SJCRH30 (cell line): ENCODE measurements around the gene KCTD1. TPM values are rescaled to one million over a fixed set of nuclear protein-coding genes. Genes with fewer than 3 reads are reported as not detected.

Experiments used
- DNase-seq, 2 experiments: peaks; one replicate each; pipeline ENCODE4 v3.0.0-alpha.2; 2015 to 2020
- H3K27ac ChIP-seq: fragments of 250-450 bp; sonication (Bioruptor Pico); 2 replicates; pipeline ENCODE4 v1.5.1; 2020; ENCODE audit warnings: mild to moderate bottlenecking, moderate library complexity
- H3K27me3 ChIP-seq: fragments of 250-450 bp; sonication (Bioruptor Pico); 2 replicates; pipeline ENCODE4 v1.5.1; 2020; ENCODE audit warnings: mild to moderate bottlenecking, moderate library complexity
- H3K36me3 ChIP-seq: fragments of 250-450 bp; sonication (Bioruptor Pico); 2 replicates; pipeline ENCODE4 v1.5.1; 2020; ENCODE audit warnings: mild to moderate bottlenecking, moderate library complexity
- H3K4me1 ChIP-seq: fragments of 250-450 bp; sonication (Bioruptor Pico); 2 replicates; pipeline ENCODE4 v1.5.1; 2020; ENCODE audit warnings: mild to moderate bottlenecking, moderate library complexity
- H3K4me3 ChIP-seq: fragments of 250-450 bp; sonication (Bioruptor Pico); 2 replicates; pipeline ENCODE4 v1.5.1; 2020; ENCODE audit warnings: mild to moderate bottlenecking, moderate library complexity
- H3K9me3 ChIP-seq: fragments of 250-450 bp; sonication (Bioruptor Pico); replicated peaks from 2 replicates; pipeline ENCODE4 v1.5.1; 2020; ENCODE audit warnings: mild to moderate bottlenecking, moderate library complexity
- total RNA-seq: library from RNA; depleted of rRNA; stranded (reverse); fragments of >200 nt; shearing (Covaris generic); gene quantifications from 2 replicates; pipeline ENCODE4 v1.2.3, GENCODE V29; 2014

KCTD1 gene
- total RNA-seq, 1 experiment from 2014 or later, result 9.7 TPM

DNA sequence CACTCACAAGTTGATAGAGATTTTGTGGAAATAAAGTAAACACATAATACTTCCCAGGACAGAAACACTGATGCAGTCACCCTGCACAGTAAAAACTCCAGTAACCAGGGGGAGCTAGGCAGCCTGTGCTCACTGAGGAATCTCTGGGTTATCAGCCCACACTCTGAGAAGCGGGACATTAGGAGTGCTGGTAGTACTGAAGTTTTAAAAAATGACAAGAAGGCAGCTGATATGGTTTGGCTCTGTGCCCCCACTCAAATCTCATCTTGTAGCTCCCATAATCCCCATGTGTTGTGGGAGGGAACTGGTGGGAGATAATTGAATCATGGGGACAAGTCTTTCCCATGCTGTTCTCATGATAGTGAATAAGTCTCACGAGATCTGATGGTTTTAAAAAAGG is 31.4 kb downstream of the KCTD1 start:
- Histone ChIP-seq H3K4me3 (no peak overlapping the region), H3K4me1 (no peaks in the 10 kb centered on the region), H3K27me3 (no peaks in the 10 kb centered on the region), H3K36me3 (no peaks in the 10 kb centered on the region), H3K9me3 (no peaks in the 10 kb centered on the region), H3K27ac (no peak overlapping the region)
- DNase-seq, result peak in 1 of 2 experiments; percentile 4

- no peaks in the 10 kb centered on the region for H3K36me3 ChIP-seq
- DNase-seq, result no peak
- no peaks in the 10 kb centered on the region for H3K27me3 ChIP-seq
- no peaks in the 10 kb centered on the region for H3K9me3 ChIP-seq
- H3K4me1 ChIP-seq, result no peaks in the 10 kb centered on the region
- no peak overlapping the region for H3K4me3 ChIP-seq
- no peak overlapping the region for H3K27ac ChIP-seq
Measured at GRCh38 chr18:26515643-26516487, 32.5 kb downstream of the KCTD1 start.

- H3K4me1 ChIP-seq, result no peaks in the 10 kb centered on the region
- H3K27ac ChIP-seq, result no peak overlapping the region
- H3K4me3 ChIP-seq, result no peak overlapping the region
- peak in 1 of 2 experiments; percentile 5 for DNase-seq
- no peaks in the 10 kb centered on the region for H3K27me3 ChIP-seq
- H3K9me3 ChIP-seq, result no peaks in the 10 kb centered on the region
- H3K36me3 ChIP-seq, result no peaks in the 10 kb centered on the region
Measured at GRCh38 chr18:26511339-26512071, 36.8 kb downstream of the KCTD1 start.

GRCh38 chr18:26510337-26510736 is 38.0 kb downstream of the KCTD1 start:
- H3K4me1 ChIP-seq, result no peaks in the 10 kb centered on the region
- H3K9me3 ChIP-seq, result no peaks in the 10 kb centered on the region
- H3K27ac ChIP-seq, result no peak overlapping the region
- no peak overlapping the region for H3K4me3 ChIP-seq
- no peaks in the 10 kb centered on the region for H3K27me3 ChIP-seq
- no peak for DNase-seq
- no peaks in the 10 kb centered on the region for H3K36me3 ChIP-seq

- DNase-seq, result no peak
- H3K4me3 ChIP-seq, result no peak overlapping the region
Measured at GRCh38 chr18:26506012-26506411, 42.3 kb downstream of the KCTD1 start.

DNA sequence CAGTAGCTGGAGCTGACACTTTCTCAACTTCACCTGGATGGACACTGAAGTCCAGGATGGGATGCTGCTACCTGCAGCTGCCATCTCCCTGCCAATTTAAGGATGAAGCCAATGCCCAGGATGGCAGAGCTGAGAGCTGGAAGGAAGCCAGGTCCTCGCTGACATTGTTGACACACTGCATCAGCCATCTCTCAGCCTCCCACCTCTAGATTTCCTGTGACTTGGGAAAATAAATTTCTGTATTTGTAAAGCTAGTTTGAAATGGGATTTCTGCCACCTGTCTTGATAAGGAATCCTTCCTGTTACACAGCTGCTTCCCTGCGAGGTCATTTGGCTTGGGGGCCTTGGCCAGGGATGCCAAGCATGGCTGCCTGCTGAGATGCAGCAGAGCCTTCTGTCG is 43.5 kb downstream of the KCTD1 start:
- Histone ChIP-seq H3K9me3 (no peaks in the 10 kb centered on the region), H3K27me3 (no peaks in the 10 kb centered on the region), H3K27ac (no peak overlapping the region), H3K4me1 (no peaks in the 10 kb centered on the region), H3K4me3 (no peak overlapping the region), H3K36me3 (no peaks in the 10 kb centered on the region)
- DNase-seq, result peak in 1 of 2 experiments; percentile 9

More at GRCh38 chr18:26506012-26506411, 42.3 kb downstream of the KCTD1 start:
- H3K4me1 ChIP-seq, result no peaks in the 10 kb centered on the region
- H3K27me3 ChIP-seq, result no peaks in the 10 kb centered on the region
- no peaks in the 10 kb centered on the region for H3K9me3 ChIP-seq
- no peak overlapping the region for H3K27ac ChIP-seq
- H3K36me3 ChIP-seq, result no peaks in the 10 kb centered on the region

- Histone ChIP-seq H3K4me1 (no peaks in the 10 kb centered on the region), H3K27me3 (no peaks in the 10 kb centered on the region), H3K4me3 (no peak overlapping the region), H3K9me3 (no peaks in the 10 kb centered on the region), H3K27ac (no peak overlapping the region), H3K36me3 (no peaks in the 10 kb centered on the region)
- DNase-seq, result no peak
Measured at GRCh38 chr18:26503382-26503781, 45.0 kb downstream of the KCTD1 start.

DNA sequence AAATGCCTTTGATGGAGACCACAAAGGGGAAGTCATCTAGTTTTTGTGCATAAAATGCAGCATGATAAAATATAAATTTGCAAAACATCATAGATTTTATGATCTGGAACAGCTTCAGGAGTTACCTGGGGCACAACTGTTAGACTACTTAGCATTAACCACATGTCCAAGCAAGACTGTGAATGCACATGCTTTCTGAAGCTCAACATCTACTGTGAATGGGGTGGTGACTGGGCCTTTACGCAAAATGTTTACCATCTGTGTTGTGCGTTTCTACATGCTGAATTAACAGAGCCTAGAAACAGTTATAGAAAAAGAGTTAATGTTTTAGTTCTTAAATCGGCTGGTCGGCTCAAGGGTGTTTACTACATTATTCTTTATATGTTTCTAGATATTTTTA is 45.5 kb downstream of the KCTD1 start:
- Histone ChIP-seq H3K4me3 (no peak overlapping the region), H3K4me1 (no peaks in the 10 kb centered on the region), H3K27me3 (no peaks in the 10 kb centered on the region), H3K36me3 (no peaks in the 10 kb centered on the region), H3K9me3 (no peaks in the 10 kb centered on the region), H3K27ac (no peak overlapping the region)
- no peak for DNase-seq

- Histone ChIP-seq H3K27ac (no peak overlapping the region), H3K4me1 (no peaks in the 10 kb centered on the region), H3K36me3 (no peaks in the 10 kb centered on the region), H3K9me3 (no peaks in the 10 kb centered on the region), H3K27me3 (no peaks in the 10 kb centered on the region), H3K4me3 (no peak overlapping the region)
- no peak for DNase-seq
Measured at GRCh38 chr18:26497866-26498265, 50.5 kb downstream of the KCTD1 start.

DNA sequence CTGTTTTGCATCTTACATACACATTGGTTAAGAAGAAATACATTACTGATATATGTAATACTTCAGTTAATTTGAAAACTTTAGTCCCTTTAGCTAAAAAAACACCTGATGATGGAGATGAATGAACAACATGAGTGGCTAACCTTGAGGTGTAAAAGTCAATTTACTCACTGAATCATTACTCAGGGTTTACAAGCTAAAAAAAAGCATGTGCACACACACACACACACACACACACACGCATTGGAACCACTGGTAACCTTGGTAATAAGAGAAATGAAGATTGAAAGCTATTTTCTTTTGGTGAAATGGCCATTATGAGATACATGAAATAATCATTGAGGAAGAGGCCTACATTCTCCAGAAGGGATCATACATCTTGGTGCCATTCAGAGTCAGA is 51.8 kb downstream of the KCTD1 start:
- Histone ChIP-seq H3K27ac (no peak overlapping the region), H3K4me1 (no peaks in the 10 kb centered on the region), H3K36me3 (no peaks in the 10 kb centered on the region), H3K9me3 (no peaks in the 10 kb centered on the region), H3K4me3 (no peak overlapping the region), H3K27me3 (no peaks in the 10 kb centered on the region)
- DNase-seq, result no peak

DNA sequence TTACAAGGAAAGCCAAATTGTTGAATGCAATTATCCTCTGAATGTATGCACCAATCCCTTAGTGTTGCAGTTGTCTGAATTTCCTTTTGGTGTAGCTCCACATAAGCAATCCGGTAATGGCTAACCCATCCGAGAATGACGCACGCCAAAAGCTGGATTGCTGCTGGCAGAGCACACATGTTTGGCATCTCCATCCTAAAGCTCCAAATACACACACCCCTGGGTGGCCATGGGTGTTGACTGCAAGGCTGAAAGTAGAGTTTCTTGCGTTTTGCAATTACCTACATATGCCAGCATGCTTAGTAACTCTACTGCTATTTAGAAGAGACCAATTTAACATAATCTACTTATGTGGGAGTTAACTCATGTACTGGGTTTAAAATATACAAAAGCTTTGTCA is 53.1 kb downstream of the KCTD1 start:
- Histone ChIP-seq H3K4me3 (no peak overlapping the region), H3K4me1 (no peaks in the 10 kb centered on the region), H3K27me3 (no peaks in the 10 kb centered on the region)

GRCh38 chr18:26493021-26493420 is 55.3 kb downstream of the KCTD1 start:
- H3K27me3 ChIP-seq, result no peaks in the 10 kb centered on the region
- DNase-seq, result no peak
- no peaks in the 10 kb centered on the region for H3K9me3 ChIP-seq
- H3K4me1 ChIP-seq, result no peaks in the 10 kb centered on the region
- H3K4me3 ChIP-seq, result no peak overlapping the region
- H3K36me3 ChIP-seq, result no peaks in the 10 kb centered on the region
- no peak overlapping the region for H3K27ac ChIP-seq

More for the DNA sequence above, 53.1 kb downstream of the KCTD1 start:
- H3K36me3 ChIP-seq, result no peaks in the 10 kb centered on the region
- no peak for DNase-seq
- H3K27ac ChIP-seq, result no peak overlapping the region
- no peaks in the 10 kb centered on the region for H3K9me3 ChIP-seq

DNA sequence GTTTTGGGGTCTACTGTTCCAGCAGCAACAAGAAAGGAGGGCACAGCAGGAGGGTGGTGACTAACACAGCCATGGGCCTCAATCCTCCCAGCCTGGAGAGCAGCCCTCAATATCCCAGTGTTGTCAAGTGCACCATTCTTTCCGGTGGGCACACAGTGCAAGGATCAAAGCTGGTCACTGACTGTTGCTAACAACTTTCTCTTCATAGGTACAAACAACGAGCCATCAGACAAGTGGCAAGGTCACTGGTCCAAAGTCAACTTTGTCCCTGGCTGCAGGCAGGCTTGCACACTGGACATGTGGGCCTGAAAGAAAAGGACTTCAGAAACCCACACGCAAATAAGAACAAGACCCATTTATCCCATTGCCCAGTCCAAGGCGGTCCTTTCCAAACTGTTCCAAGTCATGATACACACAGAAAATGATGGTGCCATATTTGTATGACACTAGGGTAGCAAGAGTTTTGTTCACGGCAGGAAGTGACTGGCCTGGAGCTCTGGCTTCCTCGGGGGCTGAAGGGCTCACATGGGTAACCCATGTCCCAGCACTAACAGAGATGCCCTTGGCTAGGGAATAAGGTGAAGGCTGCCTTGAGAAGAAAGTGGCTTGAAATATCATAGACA is 57.0 kb downstream of the KCTD1 start:
- H3K4me1 ChIP-seq, result no peaks in the 10 kb centered on the region

DNA sequence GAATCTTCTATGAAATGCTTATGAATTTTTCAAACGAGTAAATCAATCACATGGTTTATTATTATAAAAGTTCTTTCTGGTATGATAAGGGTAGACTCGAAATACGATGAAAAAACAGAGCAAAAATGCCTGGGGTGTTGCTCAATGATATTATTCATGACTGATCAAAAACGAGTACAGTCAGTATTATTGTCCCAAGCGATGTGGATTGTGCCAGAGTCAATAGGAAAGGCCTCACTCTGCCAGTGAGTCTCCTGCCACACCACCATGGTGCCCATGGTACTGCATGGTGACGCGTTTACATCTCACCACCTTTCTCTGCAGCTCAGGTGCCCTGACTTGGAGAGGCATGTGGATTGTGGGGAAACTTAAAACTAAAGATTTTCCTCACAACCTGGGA is 58.5 kb downstream of the KCTD1 start:
- Histone ChIP-seq H3K9me3 (no peaks in the 10 kb centered on the region), H3K4me3 (no peak overlapping the region), H3K36me3 (no peaks in the 10 kb centered on the region), H3K27ac (no peak overlapping the region), H3K27me3 (no peaks in the 10 kb centered on the region), H3K4me1 (no peaks in the 10 kb centered on the region)
- no peak for DNase-seq

More for the DNA sequence above, 57.0 kb downstream of the KCTD1 start:
- no peak overlapping the region for H3K4me3 ChIP-seq
- no peak for DNase-seq
- no peaks in the 10 kb centered on the region for H3K27me3 ChIP-seq
- no peaks in the 10 kb centered on the region for H3K36me3 ChIP-seq
- H3K27ac ChIP-seq, result no peak overlapping the region
- H3K9me3 ChIP-seq, result no peaks in the 10 kb centered on the region

- H3K27me3 ChIP-seq, result no peaks in the 10 kb centered on the region
- no peak for DNase-seq
- no peak overlapping the region for H3K4me3 ChIP-seq
- no peaks in the 10 kb centered on the region for H3K9me3 ChIP-seq
- no peaks in the 10 kb centered on the region for H3K4me1 ChIP-seq
- no peaks in the 10 kb centered on the region for H3K36me3 ChIP-seq
- no peak overlapping the region for H3K27ac ChIP-seq
Measured at GRCh38 chr18:26489191-26489590, 59.2 kb downstream of the KCTD1 start.
